H1 (cell line): ENCODE measurements around the gene PEX14. TPM values are rescaled to one million over a fixed set of nuclear protein-coding genes. Genes with fewer than 3 reads are reported as not detected.

Source experiments
- CTCF ChIA-PET: fragments of 300-600 bp; sonication (Branson Sonifier 250); formaldehyde crosslinking; loops from one replicate; lab custom pipeline; 2021; ENCODE audit not compliant: partially characterized antibody; lab: Charles Lee
- POLR2A ChIA-PET: fragments of 300-600 bp; sonication (Branson Sonifier 250); formaldehyde crosslinking; loops from one replicate; lab custom pipeline; 2021; ENCODE audit warnings: inconsistent platforms; ENCODE audit not compliant: partially characterized antibody; lab: Charles Lee
- DNase-seq, 2 experiments: peaks; one replicate each; pipeline versions ENCODE4 v3.0.0 to v3.0.0-alpha.2; 2010 to 2022; ENCODE audit warnings: low spot score in 2 of 2, low read depth in 1 of 2, mixed read lengths in 1 of 2
- FAIRE-seq: peaks from 2 replicates; lab custom pipeline; 2011; peaks lifted over from hg19 to GRCh38; lab: Jason Lieb, UNC
- H2AFZ ChIP-seq: 2 replicates; pipeline ENCODE4 v1.8.1; 2012; ENCODE audit warnings: low read length, inconsistent platforms
- H2AK5ac ChIP-seq: 2 replicates; pipeline ENCODE4 v1.6.1; 2013; ENCODE audit warnings: low read depth, low read length
- H2BK120ac ChIP-seq: replicated peaks from 2 replicates; pipeline ENCODE3; 2013; ENCODE audit warnings: low read depth, low read length, inconsistent platforms
- H2BK12ac ChIP-seq: 2 replicates; pipeline ENCODE4 v1.6.1; 2013; ENCODE audit warnings: low read depth, low read length
- H2BK15ac ChIP-seq: 2 replicates; pipeline ENCODE4 v1.6.1; 2013; ENCODE audit warnings: low read length
- H2BK20ac ChIP-seq: 2 replicates; pipeline ENCODE4 v1.6.1; 2013; ENCODE audit warnings: low read length
- H2BK5ac ChIP-seq: 2 replicates; pipeline ENCODE4 v1.6.1; 2013; ENCODE audit warnings: low read depth, low read length
- H3K14ac ChIP-seq: 2 replicates; pipeline ENCODE4 v1.6.1; 2013; ENCODE audit warnings: inconsistent platforms; ENCODE audit not compliant: insufficient read length
- H3K18ac ChIP-seq: 2 replicates; pipeline ENCODE4 v1.6.1; 2013; ENCODE audit warnings: low read length; ENCODE audit errors: extremely low read depth
- H3K23ac ChIP-seq: 2 replicates; pipeline ENCODE4 v1.6.1; 2013; ENCODE audit warnings: inconsistent platforms; ENCODE audit not compliant: insufficient read length
- H3K23me2 ChIP-seq: 2 replicates; pipeline ENCODE4 v1.6.1; 2013; ENCODE audit warnings: low read depth, low read length
- H3K27ac ChIP-seq: 2 replicates; pipeline ENCODE4 v1.6.1; 2011; ENCODE audit warnings: low read depth, low read length, inconsistent platforms
- H3K27me3 ChIP-seq, 4 experiments: replicated peaks in 1 of 4; 1 replicate in 1 of 4; 2 replicates in 3 of 4; pipeline versions ENCODE4 v1.6.1 to v1.8.1; 2011 to 2013; ENCODE audit warnings: low read length in 3 of 4, mild to moderate bottlenecking in 3 of 4, inconsistent platforms in 2 of 4, mixed read lengths in 2 of 4, moderate library complexity in 1 of 4; ENCODE audit not compliant: control insufficient read depth in 3 of 4, insufficient read depth in 3 of 4; ENCODE audit errors: extremely low read depth in 1 of 4
- H3K36me3 ChIP-seq, 4 experiments: 2 replicates each; pipeline versions ENCODE4 v1.6.1 to v1.8.1; 2011 to 2013; ENCODE audit warnings: mild to moderate bottlenecking in 4 of 4, low read length in 3 of 4, moderate library complexity in 2 of 4, control low read depth in 1 of 4, inconsistent platforms in 1 of 4; ENCODE audit not compliant: insufficient read depth in 4 of 4, control insufficient read depth in 2 of 4
- H3K4ac ChIP-seq: replicated peaks from 2 replicates; pipeline ENCODE3; 2013; ENCODE audit warnings: low read length, low read depth, mixed read lengths, inconsistent platforms; ENCODE audit not compliant: insufficient read length
- H3K4me1 ChIP-seq, 4 experiments: replicated peaks in 1 of 4; 1 replicate in 1 of 4; 2 replicates in 3 of 4; pipeline versions ENCODE4 v1.6.1 to v1.8.1; 2011 to 2013; ENCODE audit warnings: low read length in 3 of 4, inconsistent platforms in 2 of 4, mixed read lengths in 1 of 4; ENCODE audit not compliant: insufficient read depth in 4 of 4, control insufficient read depth in 3 of 4
- H3K4me2 ChIP-seq, 2 experiments: 2 replicates each; pipeline versions ENCODE4 v1.6.1 to v1.8.1; 2011 to 2013; ENCODE audit warnings: low read depth in 2 of 2, low read length in 2 of 2, control low read depth in 1 of 2, inconsistent platforms in 1 of 2, mild to moderate bottlenecking in 1 of 2; ENCODE audit not compliant: insufficient read depth in 1 of 2
- H3K4me3 ChIP-seq, 4 experiments: fragments of 200-600, 300-600 bp in 1 of 4; sonication (generic), shearing (Covaris generic), sonication (Bioruptor Twin) in 1 of 4; 2 replicates each; pipeline versions ENCODE4 v1.5.1 to v1.8.1; 2011 to 2016; ENCODE audit warnings: low read length in 4 of 4, low read depth in 3 of 4, control low read depth in 2 of 4, inconsistent platforms in 2 of 4, mild to moderate bottlenecking in 2 of 4, mixed read lengths in 1 of 4, moderate library complexity in 1 of 4; ENCODE audit not compliant: insufficient read depth in 2 of 4; ENCODE audit errors: extremely low read depth in 1 of 4
- H3K56ac ChIP-seq: replicated peaks from 2 replicates; pipeline ENCODE3; 2013; ENCODE audit warnings: low read depth, mild to moderate bottlenecking, mixed read lengths, low read length, inconsistent platforms; ENCODE audit not compliant: insufficient read length
- H3K79me1 ChIP-seq: 2 replicates; pipeline ENCODE4 v1.6.1; 2013; ENCODE audit warnings: low read depth, low read length, control low read depth
- H3K79me2 ChIP-seq, 2 experiments: 2 replicates each; pipeline versions ENCODE4 v1.6.1 to v1.8.1; 2012 to 2013; ENCODE audit warnings: low read length in 2 of 2, mild to moderate bottlenecking in 2 of 2, inconsistent platforms in 1 of 2; ENCODE audit not compliant: insufficient read depth in 2 of 2, control insufficient read depth in 1 of 2
- H3K9ac ChIP-seq, 4 experiments: replicated peaks in 1 of 4; 1 replicate in 1 of 4; 2 replicates in 3 of 4; pipeline versions ENCODE4 v1.6.1 to v1.8.1; 2011 to 2013; ENCODE audit warnings: low read depth in 3 of 4, low read length in 3 of 4, control low read depth in 2 of 4, mild to moderate bottlenecking in 2 of 4, moderate library complexity in 2 of 4, inconsistent platforms in 1 of 4; ENCODE audit errors: extremely low read depth in 1 of 4
- H3K9me3 ChIP-seq, 2 experiments: 2 replicates each; pipeline versions ENCODE4 v1.6.1 to v1.8.1; 2012 to 2013; ENCODE audit warnings: mild to moderate bottlenecking in 2 of 2, moderate library complexity in 2 of 2, control low read depth in 1 of 2, inconsistent platforms in 1 of 2, low read depth in 1 of 2, low read length in 1 of 2, mixed read lengths in 1 of 2; ENCODE audit not compliant: insufficient read depth in 2 of 2
- H4K20me1 ChIP-seq, 2 experiments: replicated peaks in 1 of 2; 2 replicates each; pipeline versions ENCODE3 to v1.8.1; 2011 to 2013; ENCODE audit warnings: inconsistent platforms in 2 of 2, low read length in 2 of 2, mild to moderate bottlenecking in 1 of 2; ENCODE audit not compliant: insufficient read depth in 2 of 2, control insufficient read depth in 1 of 2
- H4K5ac ChIP-seq: 2 replicates; pipeline ENCODE4 v1.6.1; 2013; ENCODE audit warnings: low read length, low read depth, mixed read lengths, inconsistent platforms; ENCODE audit not compliant: insufficient read length
- H4K8ac ChIP-seq: 2 replicates; pipeline ENCODE4 v1.8.0; 2013; ENCODE audit warnings: mild to moderate bottlenecking, moderate library complexity, low read length, inconsistent platforms; ENCODE audit not compliant: insufficient read depth; ENCODE audit errors: extremely low read depth
- H4K91ac ChIP-seq: replicated peaks from 2 replicates; pipeline ENCODE3; 2013; ENCODE audit warnings: low read length, mixed read lengths, inconsistent platforms; ENCODE audit not compliant: insufficient read length
- ATF2 ChIP-seq: IDR thresholded peaks from 2 replicates; pipeline ENCODE4 v1.6.1; 2012; ENCODE audit warnings: low read length, inconsistent platforms
- ATF3 ChIP-seq: IDR thresholded peaks from 2 replicates; pipeline ENCODE4 v1.6.1; 2011; ENCODE audit warnings: low read depth, mild to moderate bottlenecking, low read length; ENCODE audit not compliant: insufficient read depth
- CTCF ChIP-seq, 3 experiments: IDR thresholded peaks; 1 replicate in 2 of 3; 2 replicates in 1 of 3; pipeline versions ENCODE4 v1.5.1 to v1.6.1; 2011; ENCODE audit warnings: low read length in 3 of 3, mild to moderate bottlenecking in 3 of 3, inconsistent platforms in 2 of 3, low read depth in 1 of 3, moderate library complexity in 1 of 3; ENCODE audit not compliant: insufficient read depth in 1 of 3; ENCODE audit errors: control extremely low read depth in 1 of 3
- GTF2F1 ChIP-seq: IDR thresholded peaks from 2 replicates; pipeline ENCODE4 v1.6.1; 2012; ENCODE audit warnings: low read depth, low read length, improper control_type of control experiment, borderline replicate concordance
- KDM5A ChIP-seq: fragments of 200-600 bp; IDR thresholded peaks from 2 replicates; pipeline ENCODE4 v1.7.1; 2012; ENCODE audit warnings: mild to moderate bottlenecking, low read length, inconsistent platforms, mixed read lengths
- MAX ChIP-seq: IDR thresholded peaks from 2 replicates; pipeline ENCODE4 v1.6.1; 2012; ENCODE audit warnings: inconsistent platforms
- NANOG ChIP-seq: IDR thresholded peaks from 2 replicates; pipeline ENCODE4 v1.6.1; 2011; ENCODE audit warnings: low read length, low read depth, mild to moderate bottlenecking, inconsistent platforms; ENCODE audit not compliant: insufficient read depth, poor library complexity, severe bottlenecking
- TEAD4 ChIP-seq: IDR thresholded peaks from 2 replicates; pipeline ENCODE4 v1.6.1; 2012; ENCODE audit warnings: low read depth, low read length, inconsistent platforms, mixed read lengths
- WGBS, 2 experiments: shearing (Covaris generic) in 1 of 2; methylation state at CpG; one replicate each; pipeline versions ENCODE4 v1.1.6 to v1.1.7; 2013 to 2015; ENCODE audit warnings: low lambda C conversion rate in 2 of 2, mixed read lengths in 2 of 2, inconsistent platforms in 1 of 2, low coverage in 1 of 2, missing lambda C conversion rate in 1 of 2; ENCODE audit not compliant: insufficient replicate concordance in 2 of 2, insufficient coverage in 1 of 2, insufficient read length in 1 of 2; ENCODE audit errors: extremely low coverage in 1 of 2, missing lambda C conversion rate in 1 of 2; 5-methylcytosine and 5-hydroxymethylcytosine counted together
- polyA plus RNA-seq, 7 experiments: library from polyadenylated mRNA; depleted of rRNA in 3 of 7; stranded (reverse) in 5 of 7; unstranded in 2 of 7; fragments of >200 nt in 5 of 7; fragments of 200-250 nt in 2 of 7; gene quantifications; 1 replicate in 5 of 7; 2 replicates in 1 of 7; 4 replicates in 1 of 7; pipeline versions ENCODE4 v1.2.1 to v1.2.3, GENCODE V29; 2011 to 2013; ENCODE audit warnings: missing spikeins in 2 of 7, mixed read lengths in 2 of 7
- total RNA-seq: library from RNA; stranded (reverse); fragmentation: NEBNext Ultra II Directional; extraction: Animal tissue kit (Norgen Biotek cat#: 25700); gene quantifications from 2 replicates; pipeline ENCODE4 v1.2.1, GENCODE V29; 2021

PEX14 gene
- total and polyA plus RNA-seq, 2 of the 8 experiments (the other 6 are each of a cell fraction or from before 2014, with no cell fraction given) = 13.0 to 19.8 TPM

- Histone ChIP-seq H2AFZ (no peak overlapping the region), H3K9me3 (no peaks in the 10 kb centered on the region), H3K9ac (no peak overlapping the region), H2BK12ac (no peak overlapping the region), H3K4ac (no peak overlapping the region), H3K79me1 (peaks cover 3% of the 10 kb centered on the region; the same call in 1 of the 2 replicates), H2BK5ac (no peak overlapping the region), H3K27ac (no peak overlapping the region), H3K23ac (no peak overlapping the region), H3K4me3 (no peak overlapping the region), H3K56ac (no peak overlapping the region), H4K5ac (no peak overlapping the region), H3K23me2 (no peaks in the 10 kb centered on the region), H3K14ac (no peak overlapping the region), H4K91ac (no peak overlapping the region), H2BK120ac (no peak overlapping the region), H3K4me1 (peaks cover 0 to 6% (median 3%) of the 10 kb centered on the region in 4 experiments; a peak in 4 of 7 replicates), H2BK20ac (no peak overlapping the region), H3K4me2 (no peak overlapping the region), H4K20me1 (peaks cover 4 to 7% of the 10 kb centered on the region in 2 experiments), H3K79me2 (peaks cover 0 to 24% of the 10 kb centered on the region in 2 experiments; a peak in 1 of 4 replicates), H3K18ac (no peak overlapping the region), H2BK15ac (no peak overlapping the region), H3K27me3 (no peaks in the 10 kb centered on the region), H3K36me3 (peaks cover 0 to 4% (median 0%) of the 10 kb centered on the region in 4 experiments; a peak in 1 of 8 replicates), H2AK5ac (no peak overlapping the region), H4K8ac (no peak overlapping the region)
- ChIA-PET CTCF (interaction anchor here (1.2 to 8.5 kb wide), 4 partner anchors 10 to 66 kb away, joined by 3 to 132 read pairs (median 12); partner anchors contain the start of gene CENPS), POLR2A (interaction anchor here (1.3 kb wide), 1 partner anchor 68 kb away, joined by 3 read pairs; the partner anchor contains the start of gene CENPS)
- FAIRE-seq (no peak), DNase-seq (no peak)
- 91% methylated on average over 8 of the region's 8 CpGs; no CpG with 5 or more reads in 1 of the 2 experiments for WGBS, 2 experiments
- TF ChIP-seq CTCF (IDR thresholded peaks at IDR 0.05; ENCODE audit: control extremely low read depth in 1 of 3, insufficient read depth in 1 of 3, low read depth in 1 of 3, low read length in 3 of 3) = no peak
- TF ChIP-seq ATF3 = no peak
- no peak for TF ChIP-seq ATF2
- TF ChIP-seq NANOG = no peak
- TF ChIP-seq TEAD4 = no peak
- TF ChIP-seq GTF2F1 = no peak
- no peak for TF ChIP-seq KDM5A
- TF ChIP-seq MAX = no peak
These were observed 23.5 kb downstream of the PEX14 start for GRCh38 chr1:10498231-10498630.
